Transverse colon (tissue), 4 donors: Measurements from ENCODE around the gene PLA2G2C. TPM values are rescaled to one million over a fixed set of nuclear protein-coding genes. Genes with fewer than 3 reads are reported as not detected.

Experiments
- DNase-seq: peaks from one replicate; pipeline ENCODE4 v3.0.0-alpha.2; 2019
- H3K27ac ChIP-seq, 4 donors: fragments of 200-600 bp; sonication (generic); 2 replicates each; pipeline ENCODE4 v1.5.1; 2016 to 2018; ENCODE audit warnings: inconsistent platforms in 4 of 4
- H3K27me3 ChIP-seq: fragments of 200-600 bp; sonication (generic); 2 replicates; pipeline ENCODE4 v1.5.1; 2017; ENCODE audit warnings: inconsistent platforms
- H3K36me3 ChIP-seq, 4 donors: fragments of 200-600 bp; sonication (generic); 2 replicates each; pipeline ENCODE4 v1.5.1; 2017 to 2019; ENCODE audit warnings: inconsistent platforms in 4 of 4
- H3K4me1 ChIP-seq, 4 donors: fragments of 200-600 bp; sonication (generic); 2 replicates each; pipeline ENCODE4 v1.5.1; 2017 to 2020; ENCODE audit warnings: inconsistent platforms in 4 of 4
- H3K4me3 ChIP-seq, 4 donors: fragments of 200-600 bp; sonication (generic); 1 replicate in 1 of 4; 2 replicates in 3 of 4; pipeline versions ENCODE4 v1.5.1 to v1.6.1; 2017 to 2019; ENCODE audit warnings: inconsistent platforms in 4 of 4
- H3K9me3 ChIP-seq, 2 donors: fragments of 200-600 bp; sonication (generic); 2 replicates each; pipeline ENCODE4 v1.5.1; 2017 to 2019; ENCODE audit warnings: inconsistent platforms in 2 of 2
- CTCF ChIP-seq, 5 experiments: fragments of 200-600 bp in 3 of 5; fragments of 450-650 bp in 2 of 5; sonication (generic) in 3 of 5; IDR thresholded peaks; 1 replicate in 2 of 5; 2 replicates in 3 of 5; pipeline ENCODE4 v1.5.1; 2016 to 2017; ENCODE audit warnings: antibody characterized with exemption in 5 of 5, inconsistent platforms in 3 of 5, mild to moderate bottlenecking in 2 of 5, moderate library complexity in 1 of 5
- EP300 ChIP-seq: sonication (generic); formaldehyde crosslinking; IDR thresholded peaks from one replicate; pipeline ENCODE4 v1.6.1; 2017; ENCODE audit warnings: antibody characterized with exemption, low read depth
- POLR2A ChIP-seq: fragments of 450-650 bp; IDR thresholded peaks from one replicate; pipeline ENCODE4 v1.6.1; 2016; ENCODE audit warnings: antibody characterized with exemption, mild to moderate bottlenecking, moderate library complexity
- POLR2AphosphoS5 ChIP-seq, 3 donors: sonication (generic); formaldehyde crosslinking; IDR thresholded peaks; one replicate each; pipeline ENCODE4 v1.6.1; 2016; ENCODE audit warnings: antibody characterized with exemption in 3 of 3
- WGBS, 2 donors: methylation state at CpG; one replicate each; pipeline ENCODE4 v1.1.5; 2018; ENCODE audit warnings: low coverage in 1 of 2; 5-methylcytosine and 5-hydroxymethylcytosine counted together
- in situ Hi-C, 4 donors: fragments of 200-750 bp; cut with MboI; loops; one replicate each; pipeline versions ENCODE4 v1.15.0 to v1.15.1; 2017; ENCODE audit warnings: low sequenced_read_pairs in 3 of 4, low pct_ligation_motif_present in 1 of 4, low pct_unique_long_range_greater_than_20kb in 1 of 4
- intact Hi-C: fragments of 100-400 bp; cut with DNase I; formaldehyde crosslinking; loops from one replicate; pipeline ENCODE4 v1.15.1; 2023; ENCODE audit warnings: low total_unique reads
- total RNA-seq, 4 donors: library from RNA; depleted of rRNA; stranded (reverse); fragments of >200 nt; gene quantifications; one replicate each; pipeline ENCODE4 v1.1.0, GENCODE V29; 2016

Gene PLA2G2C
- total RNA-seq, 4 donors from 2014 or later, result 0.14 to 4.1 (median 0.16) TPM; not detected in 1

GRCh38 chr1:20179371-20180128 lies 6.8 kb downstream of the PLA2G2C start:
- Histone ChIP-seq H3K4me3 (no peak overlapping the region), H3K4me1 (peaks cover 6 to 16% (median 14%) of the 10 kb centered on the region in 4 donors), H3K27ac (peak overlapping the region; percentile 40 to 60 (median 52)), H3K9me3 (no peaks in the 10 kb centered on the region), H3K36me3 (no peaks in the 10 kb centered on the region), H3K27me3 (no peaks in the 10 kb centered on the region)
- TF ChIP-seq EP300, result no peak
- no peak for TF ChIP-seq POLR2AphosphoS5 (IDR thresholded peaks at IDR 0.05)
- TF ChIP-seq CTCF (IDR thresholded peaks at IDR 0.05), result no peak
- no peak for TF ChIP-seq POLR2A
- WGBS, 2 donors, result 86 to 96% methylated on average over 1 to 2 of the region's 2 CpGs
- intact Hi-C loops (no loop called here), in situ Hi-C loops (no loop called here)
- DNase-seq, result no peak

GRCh38 chr1:20178634-20179370 lies 7.5 kb downstream of the PLA2G2C start:
- H3K36me3 ChIP-seq, result no peaks in the 10 kb centered on the region
- H3K27me3 ChIP-seq, result no peaks in the 10 kb centered on the region
- peaks cover 6 to 14% (median 13%) of the 10 kb centered on the region in 4 donors for H3K4me1 ChIP-seq
- WGBS, 2 donors, result 80 to 100% methylated on average over 2 to 13 of the region's 13 CpGs
- H3K9me3 ChIP-seq, result no peaks in the 10 kb centered on the region
- DNase-seq, result no peak
- intact Hi-C loops (no loop called here), in situ Hi-C loops (no loop called here)
- no peak overlapping the region for H3K4me3 ChIP-seq
- TF ChIP-seq EP300 (no peak), POLR2AphosphoS5 (IDR thresholded peaks at IDR 0.05) (no peak), POLR2A (no peak), CTCF (IDR thresholded peaks at IDR 0.05) (no peak)
- peak overlapping the region; percentile 40 to 60 (median 52) for H3K27ac ChIP-seq

GRCh38 chr1:20174937-20175666 lies 11.2 kb downstream of the PLA2G2C start:
- intact Hi-C loops (no loop called here), in situ Hi-C loops (loop anchor here in 1 of 4 donors (25.0 kb wide), 1 partner anchor 263 kb away; the partner anchor contains the start of gene PLA2G2E)

More at GRCh38 chr1:20174937-20175666, 11.2 kb downstream of the PLA2G2C start:
- peaks cover 0 to 18% (median 3%) of the 10 kb centered on the region in 4 donors for H3K4me1 ChIP-seq
- H3K27me3 ChIP-seq, result no peaks in the 10 kb centered on the region
- no peak overlapping the region for H3K4me3 ChIP-seq
- peak overlapping the region in 2 of 4 donors; percentile 8 to 27 for H3K27ac ChIP-seq
- no peak for DNase-seq
- WGBS, 2 donors, result 46 to 67% methylated on average over 4 to 9 of the region's 9 CpGs
- no peaks in the 10 kb centered on the region for H3K9me3 ChIP-seq
- H3K36me3 ChIP-seq, result no peaks in the 10 kb centered on the region
- TF ChIP-seq POLR2AphosphoS5 (IDR thresholded peaks at IDR 0.05) (no peak), CTCF (IDR thresholded peaks at IDR 0.05) (no peak), POLR2A (no peak), EP300 (no peak)
